MM.1S (cell line): ENCODE results near the gene COL25A1.

Experiments used
- DNase-seq: peaks from one replicate; pipeline ENCODE4 v3.0.0-alpha.2; 2015
- H2AFZ ChIP-seq: fragments of 300-600 bp; sonication (generic); 2 replicates; pipeline ENCODE4 v1.6.0; 2016; ENCODE audit warnings: antibody characterized with exemption, low read length
- H3F3A ChIP-seq: fragments of 300-600 bp; sonication (generic); 2 replicates; pipeline ENCODE4 v1.6.1; 2016; ENCODE audit warnings: mild to moderate bottlenecking, antibody characterized with exemption, low read length, moderate library complexity, mixed read lengths; ENCODE audit not compliant: insufficient read depth
- H3K27ac ChIP-seq: fragments of 300-600 bp; sonication (generic); 2 replicates; pipeline ENCODE4 v1.5.1; 2016; ENCODE audit warnings: mild to moderate bottlenecking, low read length
- H3K27me3 ChIP-seq: fragments of 300-600 bp; sonication (generic); replicated peaks from 2 replicates; pipeline ENCODE4 v1.6.0; 2016; ENCODE audit warnings: low read length; ENCODE audit not compliant: insufficient read depth
- H3K36me3 ChIP-seq: fragments of 300-600 bp; sonication (generic); replicated peaks from 2 replicates; pipeline ENCODE4 v1.6.1; 2016; ENCODE audit warnings: mild to moderate bottlenecking, low read length, mixed read lengths; ENCODE audit not compliant: insufficient read depth
- H3K4me1 ChIP-seq: fragments of 300-600 bp; sonication (generic); 2 replicates; pipeline ENCODE4 v1.6.1; 2016; ENCODE audit warnings: low read length, mixed read lengths
- H3K4me2 ChIP-seq: fragments of 300-600 bp; sonication (generic); 2 replicates; pipeline ENCODE4 v1.6.0; 2016; ENCODE audit warnings: low read depth, low read length
- H3K4me3 ChIP-seq: fragments of 300-600 bp; sonication (generic); 2 replicates; pipeline ENCODE4 v1.5.1; 2016; ENCODE audit warnings: low read length, mixed read lengths
- H3K79me2 ChIP-seq: fragments of 300-600 bp; sonication (generic); 2 replicates; pipeline ENCODE4 v1.6.1; 2016; ENCODE audit warnings: mixed run types, low read length, mixed read lengths
- H3K9ac ChIP-seq: fragments of 300-600 bp; sonication (generic); 2 replicates; pipeline ENCODE4 v1.6.1; 2016; ENCODE audit warnings: low read length, mixed read lengths
- H3K9me2 ChIP-seq: fragments of 300-600 bp; sonication (generic); replicated peaks from 2 replicates; pipeline ENCODE4 v1.6.1; 2016; ENCODE audit warnings: mild to moderate bottlenecking, low read length, mixed read lengths; ENCODE audit not compliant: insufficient read depth
- H3K9me3 ChIP-seq: fragments of 300-600 bp; sonication (generic); replicated peaks from 2 replicates; pipeline ENCODE4 v1.6.1; 2016; ENCODE audit warnings: mild to moderate bottlenecking, low read length, mixed read lengths; ENCODE audit not compliant: insufficient read depth
- H4K20me1 ChIP-seq: fragments of 300-600 bp; sonication (generic); 2 replicates; pipeline ENCODE4 v1.6.1; 2016; ENCODE audit warnings: mild to moderate bottlenecking, low read length, moderate library complexity, mixed read lengths; ENCODE audit not compliant: insufficient read depth
- EZH2 ChIP-seq: fragments of 300-600 bp; sonication (generic); optimal IDR thresholded peaks from 2 replicates; pipeline ENCODE3; 2017; ENCODE audit warnings: low read depth, mild to moderate bottlenecking, antibody characterized with exemption, low read length, mixed read lengths
- EZH2phosphoT487 ChIP-seq: fragments of 300-600 bp; sonication (generic); IDR thresholded peaks from 2 replicates; pipeline ENCODE4 v1.6.1; 2018; ENCODE audit warnings: antibody characterized with exemption, low read length
- TF ChIP-seq, protein P1 (sequence below): fragments of 300-600 bp; sonication (generic); IDR thresholded peaks from 2 replicates; pipeline ENCODE4 v1.5.1; 2016; ENCODE audit warnings: antibody characterized with exemption, low read length, mixed read lengths

The COL25A1 gene

DNA sequence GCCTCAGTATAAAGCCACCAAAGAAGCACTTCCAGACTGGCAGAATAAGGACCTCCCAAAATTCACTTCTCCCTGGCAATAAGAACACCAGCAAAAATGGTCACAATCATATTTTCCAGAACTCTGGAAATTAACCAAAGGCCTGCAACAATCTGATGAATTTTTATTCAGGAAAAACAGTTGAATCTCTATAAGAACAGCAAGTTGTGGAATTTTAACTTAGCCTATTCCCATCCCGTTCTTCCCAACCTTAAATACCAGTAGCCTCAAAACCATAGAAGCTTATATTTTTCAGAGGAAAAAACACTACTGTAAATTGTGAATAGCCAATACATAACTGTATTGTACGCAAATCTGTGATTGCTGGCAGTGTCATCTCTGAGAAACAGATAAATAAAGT, 67.9 kb downstream of the COL25A1 start:
- no peak overlapping the region for H3K4me2 ChIP-seq
- no peaks in the 10 kb centered on the region for H3K9me3 ChIP-seq
- H3K4me1 ChIP-seq = 0 out of 2 replicates have a peak, but pooled peaks cover 3% of the 10 kb centered on the region
- H3K36me3 ChIP-seq = no peaks in the 10 kb centered on the region
- no peak overlapping the region for H2AFZ ChIP-seq
- no peak overlapping the region for H3K9ac ChIP-seq
- H3K9me2 ChIP-seq = no peaks in the 10 kb centered on the region
- H3K27me3 ChIP-seq = no peaks in the 10 kb centered on the region
- H4K20me1 ChIP-seq = no peaks in the 10 kb centered on the region
- H3K27ac ChIP-seq = no peak overlapping the region
- no peak for TF ChIP-seq EZH2
- no peak for TF ChIP-seq EZH2phosphoT487
- TF ChIP-seq, protein P1, sequence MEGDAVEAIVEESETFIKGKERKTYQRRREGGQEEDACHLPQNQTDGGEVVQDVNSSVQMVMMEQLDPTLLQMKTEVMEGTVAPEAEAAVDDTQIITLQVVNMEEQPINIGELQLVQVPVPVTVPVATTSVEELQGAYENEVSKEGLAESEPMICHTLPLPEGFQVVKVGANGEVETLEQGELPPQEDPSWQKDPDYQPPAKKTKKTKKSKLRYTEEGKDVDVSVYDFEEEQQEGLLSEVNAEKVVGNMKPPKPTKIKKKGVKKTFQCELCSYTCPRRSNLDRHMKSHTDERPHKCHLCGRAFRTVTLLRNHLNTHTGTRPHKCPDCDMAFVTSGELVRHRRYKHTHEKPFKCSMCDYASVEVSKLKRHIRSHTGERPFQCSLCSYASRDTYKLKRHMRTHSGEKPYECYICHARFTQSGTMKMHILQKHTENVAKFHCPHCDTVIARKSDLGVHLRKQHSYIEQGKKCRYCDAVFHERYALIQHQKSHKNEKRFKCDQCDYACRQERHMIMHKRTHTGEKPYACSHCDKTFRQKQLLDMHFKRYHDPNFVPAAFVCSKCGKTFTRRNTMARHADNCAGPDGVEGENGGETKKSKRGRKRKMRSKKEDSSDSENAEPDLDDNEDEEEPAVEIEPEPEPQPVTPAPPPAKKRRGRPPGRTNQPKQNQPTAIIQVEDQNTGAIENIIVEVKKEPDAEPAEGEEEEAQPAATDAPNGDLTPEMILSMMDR = no peak
- H3F3A ChIP-seq = no peaks in the 10 kb centered on the region
- no peaks in the 10 kb centered on the region for H3K79me2 ChIP-seq
- H3K4me3 ChIP-seq = no peak overlapping the region
- no peak for DNase-seq

DNA sequence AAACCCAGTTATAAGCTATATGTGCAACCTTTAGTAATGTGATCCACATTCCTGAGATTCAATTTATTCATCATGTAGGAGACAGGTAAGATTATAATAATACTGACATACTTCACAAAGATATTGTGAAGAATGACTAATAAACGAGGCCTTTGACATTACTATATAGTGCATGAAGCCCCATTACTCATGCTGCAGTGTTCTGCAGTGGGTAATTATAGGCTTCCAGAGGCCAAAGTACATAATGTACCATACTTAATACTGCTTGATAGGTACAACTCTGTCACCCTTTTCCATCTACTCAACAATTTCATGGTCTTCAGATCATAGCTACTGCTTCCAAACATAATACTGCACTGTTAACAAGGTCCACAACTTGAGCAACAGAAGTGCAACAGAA, 68.9 kb downstream of the COL25A1 start:
- TF ChIP-seq, protein P1 = no peak
- TF ChIP-seq EZH2 (no peak), EZH2phosphoT487 (no peak)
- no peaks in the 10 kb centered on the region for H3K9me3 ChIP-seq
- no peak overlapping the region for H3K4me3 ChIP-seq
- H3K27me3 ChIP-seq = no peaks in the 10 kb centered on the region
- no peak overlapping the region for H3K27ac ChIP-seq
- no peak overlapping the region for H3K9ac ChIP-seq
- 0 out of 2 replicates have a peak, but pooled peaks cover 3% of the 10 kb centered on the region for H3K4me1 ChIP-seq
- H2AFZ ChIP-seq = no peak overlapping the region
- no peaks in the 10 kb centered on the region for H3K79me2 ChIP-seq
- no peaks in the 10 kb centered on the region for H3K36me3 ChIP-seq
- no peak overlapping the region for H3K4me2 ChIP-seq
- H3F3A ChIP-seq = no peaks in the 10 kb centered on the region
- H3K9me2 ChIP-seq = no peaks in the 10 kb centered on the region
- H4K20me1 ChIP-seq = no peaks in the 10 kb centered on the region
- DNase-seq = no peak

DNA sequence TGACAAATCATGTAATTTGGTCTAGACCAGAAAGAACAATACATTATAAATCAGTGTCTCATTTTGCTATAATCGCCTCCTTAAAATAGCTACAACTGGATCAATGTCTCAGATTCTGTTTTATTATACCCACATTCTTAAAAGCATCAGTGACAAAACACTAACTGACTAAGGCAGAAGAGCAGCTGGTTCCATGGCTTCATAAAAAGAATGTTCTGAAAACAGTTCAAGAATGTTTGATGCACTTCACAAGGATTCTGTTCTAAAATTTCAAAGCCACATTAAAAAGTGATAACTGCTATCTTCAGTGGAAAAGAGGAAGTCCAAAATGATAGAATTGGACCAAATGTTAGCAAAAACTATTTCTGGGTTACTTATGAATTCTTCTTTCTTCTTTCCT, 69.8 kb downstream of the COL25A1 start:
- no peaks in the 10 kb centered on the region for H4K20me1 ChIP-seq
- no peaks in the 10 kb centered on the region for H3K79me2 ChIP-seq
- DNase-seq = no peak
- no peaks in the 10 kb centered on the region for H3F3A ChIP-seq
- 0 out of 2 replicates have a peak, but pooled peaks cover 3% of the 10 kb centered on the region for H3K4me1 ChIP-seq
- H3K4me2 ChIP-seq = no peak overlapping the region
- H3K27me3 ChIP-seq = no peaks in the 10 kb centered on the region
- TF ChIP-seq, protein P1 = no peak
- no peak for TF ChIP-seq EZH2
- TF ChIP-seq EZH2phosphoT487 = no peak
- no peak overlapping the region for H3K27ac ChIP-seq
- no peaks in the 10 kb centered on the region for H3K36me3 ChIP-seq
- H3K4me3 ChIP-seq = no peak overlapping the region
- no peaks in the 10 kb centered on the region for H3K9me3 ChIP-seq
- H3K9ac ChIP-seq = no peak overlapping the region
- H2AFZ ChIP-seq = no peak overlapping the region
- no peaks in the 10 kb centered on the region for H3K9me2 ChIP-seq
